ENCODE data around the gene DDX23.

The DDX23 gene

DNA sequence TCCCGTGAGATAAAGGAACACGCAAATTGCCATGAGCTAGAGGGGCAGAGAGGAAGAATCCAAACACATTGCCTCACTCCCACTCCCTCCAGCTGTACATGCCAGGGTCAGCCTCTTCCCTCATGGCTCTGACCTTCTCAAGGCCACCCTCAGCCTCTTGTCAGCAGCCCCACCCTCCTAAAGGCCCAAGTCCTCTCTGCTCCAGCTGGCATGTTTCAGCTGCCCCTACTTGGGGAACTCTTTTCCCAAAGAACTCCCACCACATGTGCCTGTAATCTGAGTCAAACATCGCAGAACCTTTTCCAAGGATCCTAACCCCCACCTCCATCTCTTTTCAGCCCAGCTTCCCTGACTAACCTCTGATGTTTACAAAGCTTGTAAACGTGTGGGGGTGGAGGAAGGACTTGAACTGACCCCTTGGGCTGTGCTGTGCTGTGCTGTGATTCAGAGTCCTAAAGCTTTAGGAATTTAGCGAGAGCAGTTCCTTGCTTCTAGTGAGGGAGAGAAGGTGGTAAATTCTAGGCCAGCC, 41.0 kb downstream of the DDX23 start:
- TF ChIP-seq, protein P1, sequence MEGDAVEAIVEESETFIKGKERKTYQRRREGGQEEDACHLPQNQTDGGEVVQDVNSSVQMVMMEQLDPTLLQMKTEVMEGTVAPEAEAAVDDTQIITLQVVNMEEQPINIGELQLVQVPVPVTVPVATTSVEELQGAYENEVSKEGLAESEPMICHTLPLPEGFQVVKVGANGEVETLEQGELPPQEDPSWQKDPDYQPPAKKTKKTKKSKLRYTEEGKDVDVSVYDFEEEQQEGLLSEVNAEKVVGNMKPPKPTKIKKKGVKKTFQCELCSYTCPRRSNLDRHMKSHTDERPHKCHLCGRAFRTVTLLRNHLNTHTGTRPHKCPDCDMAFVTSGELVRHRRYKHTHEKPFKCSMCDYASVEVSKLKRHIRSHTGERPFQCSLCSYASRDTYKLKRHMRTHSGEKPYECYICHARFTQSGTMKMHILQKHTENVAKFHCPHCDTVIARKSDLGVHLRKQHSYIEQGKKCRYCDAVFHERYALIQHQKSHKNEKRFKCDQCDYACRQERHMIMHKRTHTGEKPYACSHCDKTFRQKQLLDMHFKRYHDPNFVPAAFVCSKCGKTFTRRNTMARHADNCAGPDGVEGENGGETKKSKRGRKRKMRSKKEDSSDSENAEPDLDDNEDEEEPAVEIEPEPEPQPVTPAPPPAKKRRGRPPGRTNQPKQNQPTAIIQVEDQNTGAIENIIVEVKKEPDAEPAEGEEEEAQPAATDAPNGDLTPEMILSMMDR (IDR thresholded peaks at IDR 0.05): no peak

DNA sequence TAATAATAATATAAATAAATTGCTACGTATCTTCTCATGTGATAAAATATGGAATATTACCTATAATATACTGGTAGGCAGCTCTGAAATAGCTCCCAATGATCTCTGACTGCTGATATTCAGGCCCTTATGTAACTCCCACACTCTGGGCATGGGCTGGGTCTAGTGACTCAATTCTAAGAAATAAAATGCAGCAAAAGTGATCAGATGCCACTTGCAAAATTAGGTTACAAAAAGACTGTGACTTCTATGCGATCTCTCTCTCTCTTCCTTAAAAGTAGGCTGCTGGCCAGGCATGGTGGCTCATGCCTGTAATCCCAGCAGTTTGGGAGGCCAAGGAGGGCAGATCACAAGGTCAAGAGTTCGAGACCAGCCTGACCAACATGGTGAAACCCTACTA, 44.0 kb downstream of the DDX23 start:
- TF ChIP-seq, protein P1 (IDR thresholded peaks at IDR 0.05): no peak

DNA sequence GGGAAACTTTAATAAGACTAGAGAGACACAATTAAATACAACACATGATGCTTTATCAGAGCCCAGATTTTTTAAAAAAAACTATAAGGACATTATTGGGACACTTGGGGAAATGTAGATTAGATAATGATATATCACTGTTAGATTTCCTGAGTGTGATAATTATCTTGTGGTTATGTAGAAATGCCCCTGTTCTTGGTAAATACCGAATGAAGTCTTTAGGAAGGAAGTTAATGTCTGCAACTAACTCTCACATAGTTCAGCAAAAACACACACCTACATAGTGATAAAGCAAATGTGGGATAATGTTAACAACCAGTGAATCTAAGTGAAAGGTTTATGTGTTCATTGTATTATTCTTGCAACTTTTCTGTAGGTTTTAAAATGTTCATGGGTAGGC, 48.3 kb downstream of the DDX23 start:
- TF ChIP-seq, protein P1 (IDR thresholded peaks at IDR 0.05): no peak

DNA sequence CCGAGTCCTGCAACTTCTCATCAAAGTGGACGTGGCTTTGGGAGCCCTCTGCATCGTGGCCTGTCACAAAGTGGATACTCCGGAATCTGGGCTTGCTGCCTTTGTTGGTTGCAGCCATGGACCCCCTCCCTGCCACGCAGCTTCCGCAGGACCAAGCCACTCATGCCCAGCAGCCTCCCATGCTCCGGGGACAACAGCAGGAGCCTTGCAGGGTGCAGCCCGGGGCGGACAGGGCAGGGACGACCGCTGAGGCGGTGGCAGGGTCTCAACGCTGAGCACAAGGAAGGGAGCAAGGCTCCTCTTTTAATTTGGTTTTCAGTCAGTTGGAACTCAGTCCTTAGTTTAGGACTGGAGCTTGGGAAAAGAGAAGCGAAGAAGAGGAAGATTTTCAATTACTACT, 51.0 kb downstream of the DDX23 start:
- TF ChIP-seq, protein P1 (IDR thresholded peaks at IDR 0.05): no peak

DNA sequence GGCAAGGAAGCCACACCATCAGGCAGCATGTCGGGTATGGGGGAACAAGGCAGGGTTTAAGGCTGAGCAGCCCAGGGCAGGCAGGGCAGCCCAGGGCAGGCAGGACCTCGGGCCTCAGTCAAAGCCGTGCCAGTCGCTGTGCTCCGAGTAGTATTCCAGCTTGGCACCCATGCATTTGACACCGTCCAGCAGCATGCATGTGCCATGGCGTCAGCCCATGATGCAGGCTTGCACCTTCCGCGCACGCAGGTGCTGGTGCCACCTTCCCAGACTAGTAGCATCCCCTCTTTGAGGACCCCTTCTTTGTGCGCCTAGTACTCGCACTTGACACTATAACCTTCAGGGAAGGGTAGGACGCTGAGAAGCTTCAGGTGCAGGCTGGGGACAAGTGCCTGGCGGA, 51.5 kb downstream of the DDX23 start:
- TF ChIP-seq, protein P1 (IDR thresholded peaks at IDR 0.05): no peak

DNA sequence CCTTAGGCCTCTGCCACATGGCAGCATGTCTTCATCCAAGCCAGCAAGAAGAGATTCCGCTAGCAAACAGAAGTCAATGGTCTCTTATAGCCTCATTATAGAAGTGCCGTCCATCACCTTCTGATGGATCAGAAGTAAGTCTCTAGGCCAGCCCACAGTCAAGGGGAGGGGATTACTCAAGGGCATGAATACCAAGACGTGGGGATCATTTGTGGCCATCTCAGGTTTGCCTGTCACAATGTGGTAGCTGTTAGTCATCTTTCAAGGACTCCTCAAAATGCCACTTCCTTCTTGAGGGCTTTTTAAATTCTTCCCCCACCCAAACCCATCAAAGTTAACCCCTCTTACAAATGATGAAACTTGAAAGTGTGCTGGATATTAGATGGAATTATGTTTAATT, 55.0 kb downstream of the DDX23 start:
- TF ChIP-seq, protein P1 (IDR thresholded peaks at IDR 0.05): no peak

DNA sequence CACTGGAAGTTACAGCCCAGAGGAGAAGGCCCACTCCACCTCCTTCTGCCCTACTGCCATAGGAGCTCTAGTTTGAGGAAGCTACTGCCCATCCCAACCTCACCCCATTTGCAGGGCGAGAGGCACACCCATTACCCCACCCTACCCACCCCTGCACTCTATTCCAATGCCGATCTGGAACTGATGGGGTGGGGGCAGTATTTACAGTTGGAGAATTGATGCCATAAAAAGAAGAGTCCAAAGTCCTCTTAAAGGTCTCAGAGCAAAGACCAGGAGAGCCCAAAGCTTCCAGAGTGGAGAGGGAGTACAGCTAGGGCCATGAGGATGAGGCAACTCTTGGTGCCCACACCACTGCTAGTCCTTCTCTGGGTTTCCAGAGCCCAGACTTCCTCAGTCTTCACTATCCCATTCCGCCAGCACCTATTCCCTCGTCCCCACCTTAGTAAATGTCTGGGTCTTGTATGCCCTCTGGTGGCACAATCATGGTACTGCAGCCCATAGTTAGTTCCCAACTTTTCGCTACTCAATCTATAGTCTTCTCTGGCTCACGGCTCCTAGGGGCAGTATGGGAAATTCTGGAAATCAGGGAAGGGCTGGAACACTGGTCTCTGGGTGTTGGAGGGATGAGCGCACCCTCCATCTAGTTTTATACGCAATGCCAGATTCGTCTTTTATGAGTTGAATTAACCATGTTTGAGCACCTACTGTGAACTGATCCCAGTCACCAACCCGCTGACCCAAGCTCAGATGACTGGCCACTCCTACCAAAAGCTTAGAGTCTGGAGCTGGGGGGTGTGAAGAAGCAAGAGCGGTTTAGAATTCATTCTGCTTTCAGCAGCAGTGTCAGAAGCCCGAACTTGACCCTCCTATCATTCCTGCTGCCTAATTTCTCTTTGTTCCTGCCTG, 56.2 kb downstream of the DDX23 start:
- TF ChIP-seq, protein P1 (IDR thresholded peaks at IDR 0.05): peak; percentile 91
